Activated CD4-positive, alpha-beta T cell treated with anti-CD3 and anti-CD28 coated beads, Interleukin-2, amount 10 ng/mL, durations not matched to agents 24 days and 14 days (primary cell): ENCODE results near the gene DDRGK1. TPM values are rescaled to one million over a fixed set of nuclear protein-coding genes. Genes with fewer than 3 reads are reported as not detected.

ENCODE experiments used
- DNase-seq: peaks from one replicate; pipeline ENCODE4 v3.0.0; 2022
- H3K27ac Mint-ChIP-seq: one replicate; pipeline ENCODE4 v1.8.0; 2022; ENCODE audit warnings: mild to moderate bottlenecking, mixed read lengths
- H3K27me3 Mint-ChIP-seq: one replicate; pipeline ENCODE4 v1.8.0; 2022; ENCODE audit warnings: mixed read lengths
- H3K36me3 Mint-ChIP-seq: one replicate; pipeline ENCODE4 v1.8.0; 2022; ENCODE audit warnings: low read depth, mild to moderate bottlenecking, mixed read lengths
- H3K4me1 Mint-ChIP-seq: one replicate; pipeline ENCODE4 v1.8.0; 2021; ENCODE audit warnings: mixed read lengths
- H3K4me3 Mint-ChIP-seq: one replicate; pipeline ENCODE4 v1.8.0; 2022; ENCODE audit warnings: mild to moderate bottlenecking, moderate library complexity, mixed read lengths
- H3K9me3 Mint-ChIP-seq: one replicate; pipeline ENCODE4 v1.8.0; 2021; ENCODE audit warnings: mixed read lengths
- intact Hi-C: fragments of 100-400 bp; cut with micrococcal nuclease; formaldehyde crosslinking; loops from one replicate; pipeline ENCODE4 v1.15.1; 2023
- total RNA-seq: library from RNA; stranded (reverse); gene quantifications from 2 replicates; pipeline ENCODE4 v1.2.3, GENCODE V29; 2022

Gene DDRGK1
- total RNA-seq, 1 donor from 2014 or later = 70.0 TPM

- no peak overlapping the region for H3K27ac Mint-ChIP-seq
- H3K36me3 Mint-ChIP-seq = no peaks in the 10 kb centered on the region
- intact Hi-C loops = loop anchor here (2.0 to 5.0 kb wide), 2 partner anchors 67 to 232 kb away; partner anchors contain the start of genes ATRN and LZTS3
- peaks cover 58% of the 10 kb centered on the region for H3K27me3 Mint-ChIP-seq
- peak; percentile 72 for DNase-seq
- H3K4me3 Mint-ChIP-seq = peak overlapping the region; percentile 91
- H3K9me3 Mint-ChIP-seq = no peaks in the 10 kb centered on the region
- peaks cover 8% of the 10 kb centered on the region for H3K4me1 Mint-ChIP-seq
These were observed 35.6 kb upstream of the DDRGK1 start for GRCh38 chr20:3239867-3240775.

GRCh38 chr20:3239026-3239866 is 34.8 kb upstream of the DDRGK1 start, which contains the start of gene SLC4A11:
Gene SLC4A11, minus strand, starts transcription at chr20:3239190. Its CDS starts 53 bp downstream, at chr20:3239137.
- H3K4me3 Mint-ChIP-seq = peak within 1 kb of the TSS; percentile 91
- no peaks in the 10 kb centered on the region for H3K9me3 Mint-ChIP-seq
- peak; percentile 84 for DNase-seq
- H3K27ac Mint-ChIP-seq = no peak within 1 kb of the TSS
- H3K27me3 Mint-ChIP-seq = peaks cover 52% of the 10 kb centered on the region
- no peaks in the 10 kb centered on the region for H3K36me3 Mint-ChIP-seq
- intact Hi-C loops = loop anchor here (2.0 kb wide), 1 partner anchor 66 kb away; the partner anchor contains the start of gene LZTS3
- H3K4me1 Mint-ChIP-seq = peaks cover 8% of the 10 kb centered on the region

GRCh38 chr20:3238616-3239025 is 34.1 kb upstream of the DDRGK1 start:
- intact Hi-C loops = loop anchor here (2.0 kb wide), 1 partner anchor 66 kb away; the partner anchor contains the start of gene LZTS3
- DNase-seq = peak; percentile 87
- H3K27ac Mint-ChIP-seq = no peak overlapping the region
- peaks cover 52% of the 10 kb centered on the region for H3K27me3 Mint-ChIP-seq
- H3K9me3 Mint-ChIP-seq = no peaks in the 10 kb centered on the region
- peak overlapping the region; percentile 81 for H3K4me3 Mint-ChIP-seq
- no peaks in the 10 kb centered on the region for H3K36me3 Mint-ChIP-seq
- H3K4me1 Mint-ChIP-seq = peaks cover 8% of the 10 kb centered on the region

DNA sequence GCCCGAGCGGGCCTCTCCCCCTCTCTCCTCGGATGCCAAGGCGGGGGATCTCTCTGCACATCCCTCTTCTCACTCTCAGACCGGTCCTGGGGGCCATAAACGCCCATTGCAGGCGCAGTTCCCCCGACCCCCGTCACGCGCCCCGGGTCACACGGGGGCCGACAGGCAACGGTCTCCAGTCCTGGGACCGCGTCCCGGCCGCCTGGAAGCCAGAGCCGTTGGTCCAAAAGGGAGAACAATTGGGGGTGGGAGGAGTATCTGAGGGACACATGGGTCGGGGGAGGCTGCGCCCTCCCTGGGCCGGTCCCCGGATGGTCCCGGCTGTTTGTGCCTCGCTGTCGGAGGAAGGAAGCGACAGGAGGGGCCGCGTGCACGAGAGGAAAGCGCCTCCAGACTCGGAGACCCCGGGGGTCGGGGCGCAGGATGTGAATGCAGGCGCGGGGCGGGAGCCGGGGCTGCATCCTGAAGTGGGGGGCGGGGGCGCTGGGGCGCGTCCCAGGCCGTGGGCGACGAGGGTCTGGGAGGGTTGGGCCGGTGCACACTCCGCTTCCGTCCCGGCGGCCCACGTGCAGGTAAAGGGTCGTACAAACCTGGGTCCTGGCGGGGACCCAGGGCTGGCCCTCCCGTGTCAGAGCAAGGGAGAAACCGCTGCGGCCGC is 33.6 kb upstream of the DDRGK1 start:
- peaks cover 52% of the 10 kb centered on the region for H3K27me3 Mint-ChIP-seq
- DNase-seq = no peak
- H3K4me3 Mint-ChIP-seq = peak overlapping the region; percentile 81
- H3K27ac Mint-ChIP-seq = no peak overlapping the region
- H3K9me3 Mint-ChIP-seq = no peaks in the 10 kb centered on the region
- intact Hi-C loops = loop anchor here (2.0 kb wide), 1 partner anchor 65 kb away; the partner anchor contains the start of gene LZTS3
- H3K4me1 Mint-ChIP-seq = peaks cover 8% of the 10 kb centered on the region
- H3K36me3 Mint-ChIP-seq = no peaks in the 10 kb centered on the region

DNA sequence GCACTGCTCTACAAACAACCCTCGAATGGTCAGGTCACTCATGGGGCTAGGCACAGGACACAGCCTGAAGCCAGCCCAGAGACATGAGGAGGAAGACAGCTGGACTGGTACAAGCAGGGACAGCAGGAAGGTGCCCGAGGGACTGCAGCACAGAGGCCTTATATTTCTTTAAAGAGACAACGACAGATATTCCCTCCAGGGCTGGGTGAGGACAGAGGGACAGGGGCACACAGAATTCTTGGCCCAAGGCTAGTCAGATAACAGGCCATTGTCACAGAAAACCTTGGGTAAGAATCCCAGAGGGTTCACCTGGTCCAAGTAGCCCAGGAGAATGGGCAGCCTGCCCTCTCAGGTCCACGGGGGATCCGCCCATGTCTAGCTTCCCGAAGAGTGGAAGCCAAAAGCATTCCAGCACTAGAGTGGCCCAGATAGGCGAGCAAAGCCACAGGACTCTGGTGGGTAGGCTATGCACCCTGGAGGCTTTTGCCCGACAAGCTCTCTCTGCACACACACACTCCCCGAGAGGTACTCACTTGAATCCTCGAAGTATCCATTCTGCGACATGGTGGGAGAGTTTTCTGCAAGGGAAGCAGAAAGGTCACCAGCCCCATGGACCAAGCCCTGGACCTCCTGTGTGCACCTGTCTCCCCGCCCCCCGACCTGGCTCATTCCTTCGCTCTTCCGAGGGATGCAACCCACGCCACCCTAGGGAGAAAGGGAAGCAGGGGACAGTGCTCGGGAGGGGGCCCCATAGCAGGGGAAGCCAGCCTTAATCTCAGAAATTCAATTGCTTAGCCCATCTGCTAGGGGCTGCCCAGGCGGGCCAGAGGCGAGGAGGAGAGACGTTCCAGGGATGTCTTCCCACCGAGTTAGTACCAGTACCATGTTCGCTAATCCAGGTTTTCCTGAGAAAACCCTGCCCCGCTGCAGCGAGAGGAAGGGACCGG is 32.8 kb upstream of the DDRGK1 start:
- H3K4me1 Mint-ChIP-seq = peaks cover 8% of the 10 kb centered on the region
- peak overlapping the region; percentile 81 for H3K4me3 Mint-ChIP-seq
- H3K27me3 Mint-ChIP-seq = peaks cover 49% of the 10 kb centered on the region

GRCh38 chr20:3235666-3236324 is 31.3 kb upstream of the DDRGK1 start:
- no peak overlapping the region for H3K4me3 Mint-ChIP-seq
- peaks cover 37% of the 10 kb centered on the region for H3K27me3 Mint-ChIP-seq

More for the DNA sequence above, 32.8 kb upstream of the DDRGK1 start:
- Mint-ChIP-seq H3K9me3 (no peaks in the 10 kb centered on the region), H3K27ac (no peak overlapping the region), H3K36me3 (no peaks in the 10 kb centered on the region)
- intact Hi-C loops = no loop called here
- DNase-seq = no peak

DNA sequence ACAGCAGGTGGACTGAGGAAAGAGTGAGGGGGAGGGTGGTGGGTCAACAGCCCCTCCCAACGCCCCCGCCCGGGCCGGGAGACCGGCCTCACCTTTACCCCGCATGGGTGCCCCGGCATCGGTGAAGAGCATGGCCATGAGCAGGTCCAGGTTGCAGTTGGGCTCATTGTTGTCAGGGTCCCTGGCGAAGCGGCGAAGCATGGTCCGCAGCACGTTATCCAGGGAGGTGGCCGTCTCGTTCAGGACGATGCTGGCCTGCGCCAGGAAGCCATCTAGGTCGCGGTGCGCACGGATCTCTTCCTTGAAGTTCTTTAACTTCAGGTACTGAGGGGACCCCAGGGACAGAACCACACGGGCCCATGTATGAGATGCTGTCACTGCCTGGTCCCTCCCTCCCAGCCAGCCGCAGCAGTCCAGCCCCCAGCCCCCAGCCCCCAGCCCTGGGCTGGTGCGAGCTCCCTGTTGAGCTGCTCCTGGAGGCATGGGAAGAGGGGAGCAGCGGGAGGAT is 29.6 kb upstream of the DDRGK1 start:
- Mint-ChIP-seq H3K36me3 (no peaks in the 10 kb centered on the region), H3K27me3 (peaks cover 25% of the 10 kb centered on the region), H3K9me3 (no peaks in the 10 kb centered on the region), H3K4me1 (no peaks in the 10 kb centered on the region), H3K4me3 (no peak overlapping the region), H3K27ac (no peak overlapping the region)
- intact Hi-C loops = no loop called here
- no peak for DNase-seq

More at GRCh38 chr20:3235666-3236324, 31.3 kb upstream of the DDRGK1 start:
- H3K36me3 Mint-ChIP-seq = no peaks in the 10 kb centered on the region
- no peak overlapping the region for H3K27ac Mint-ChIP-seq
- H3K9me3 Mint-ChIP-seq = no peaks in the 10 kb centered on the region
- intact Hi-C loops = no loop called here
- no peak for DNase-seq
- H3K4me1 Mint-ChIP-seq = peaks cover 8% of the 10 kb centered on the region

GRCh38 chr20:3233131-3233990 is 28.9 kb upstream of the DDRGK1 start:
- no peaks in the 10 kb centered on the region for H3K9me3 Mint-ChIP-seq
- H3K27me3 Mint-ChIP-seq = peaks cover 25% of the 10 kb centered on the region
- no peaks in the 10 kb centered on the region for H3K36me3 Mint-ChIP-seq
- H3K27ac Mint-ChIP-seq = no peak overlapping the region
- H3K4me3 Mint-ChIP-seq = no peak overlapping the region
- no peaks in the 10 kb centered on the region for H3K4me1 Mint-ChIP-seq
- intact Hi-C loops = no loop called here
- no peak for DNase-seq

- intact Hi-C loops = no loop called here
- peaks cover 1% of the 10 kb centered on the region for H3K36me3 Mint-ChIP-seq
- H3K4me1 Mint-ChIP-seq = no peaks in the 10 kb centered on the region
- no peak overlapping the region for H3K4me3 Mint-ChIP-seq
- DNase-seq = no peak
- peaks cover 14% of the 10 kb centered on the region for H3K27me3 Mint-ChIP-seq
- no peak overlapping the region for H3K27ac Mint-ChIP-seq
- H3K9me3 Mint-ChIP-seq = no peaks in the 10 kb centered on the region
These were observed 27.6 kb upstream of the DDRGK1 start for GRCh38 chr20:3231889-3232588.

DNA sequence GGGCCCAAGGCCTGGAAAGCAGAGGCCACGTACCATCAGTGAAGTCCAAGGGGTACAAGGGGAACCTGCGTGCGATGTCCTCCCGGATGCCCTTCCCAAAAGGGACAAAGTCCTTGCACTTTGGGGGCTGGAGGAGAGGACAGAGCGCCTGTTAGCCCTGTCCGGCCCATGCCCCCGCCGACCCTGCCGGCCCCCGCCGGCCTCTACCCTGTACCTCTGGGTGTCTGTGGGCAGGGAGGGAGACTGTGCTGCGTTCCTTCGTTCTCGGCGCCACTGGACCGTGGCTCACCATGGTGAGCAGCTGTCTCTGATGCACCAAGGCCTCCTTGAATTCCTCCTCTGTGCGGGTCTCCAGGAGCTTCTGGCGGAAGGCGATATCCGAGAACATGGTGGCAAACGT is 26.6 kb upstream of the DDRGK1 start:
- Mint-ChIP-seq H3K27ac (no peak overlapping the region), H3K4me1 (no peaks in the 10 kb centered on the region), H3K27me3 (peaks cover 6% of the 10 kb centered on the region), H3K36me3 (peaks cover 3% of the 10 kb centered on the region), H3K4me3 (no peak overlapping the region), H3K9me3 (no peaks in the 10 kb centered on the region)
- intact Hi-C loops = no loop called here
- DNase-seq = no peak

- H3K9me3 Mint-ChIP-seq = no peaks in the 10 kb centered on the region
- H3K4me3 Mint-ChIP-seq = no peak overlapping the region
- no peaks in the 10 kb centered on the region for H3K4me1 Mint-ChIP-seq
- H3K27me3 Mint-ChIP-seq = no peaks in the 10 kb centered on the region
- no peak for DNase-seq
- H3K36me3 Mint-ChIP-seq = peaks cover 3% of the 10 kb centered on the region
- H3K27ac Mint-ChIP-seq = no peak overlapping the region
- intact Hi-C loops = no loop called here
These were observed 25.3 kb upstream of the DDRGK1 start for GRCh38 chr20:3229798-3230197.
